ENCODE data around the gene TRMT5.

DNA sequence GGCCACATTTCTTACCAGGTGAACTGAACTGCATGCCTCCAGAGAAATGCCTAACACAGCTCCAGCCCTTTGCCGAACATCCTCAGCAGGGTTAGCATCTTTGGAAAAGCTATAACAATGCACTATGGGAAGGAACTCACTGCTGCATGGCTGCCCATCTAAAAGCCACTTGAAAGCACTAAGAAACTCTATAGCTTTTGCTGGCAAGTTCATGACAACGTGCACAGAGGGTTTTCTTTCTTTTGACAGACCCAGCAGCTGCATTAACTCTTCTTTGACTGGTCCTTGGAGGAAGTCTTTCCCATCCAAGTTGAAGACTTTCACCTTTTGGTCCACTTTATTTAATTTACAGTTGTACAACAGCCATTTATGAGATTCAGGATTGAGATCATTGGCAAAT lies 5.3 kb downstream of the TRMT5 start:
- TF ChIP-seq ZNF274 (IDR thresholded peaks at IDR 0.05; ENCODE audit: low read depth, low read length) = no peak
- TF ChIP-seq CTCF (IDR thresholded peaks at IDR 0.05 in 2 of 3, conservative IDR thresholded peaks at IDR 0.05 in 1 of 3; ENCODE audit: borderline replicate concordance in 1 of 3, insufficient read depth in 1 of 3, low read depth in 2 of 3, low read length in 2 of 3) = no peak
- no peak for TF ChIP-seq YY1 (IDR thresholded peaks at IDR 0.05; ENCODE audit: extremely low read depth, insufficient replicate concordance, low read depth, low read length)
- TF ChIP-seq SRF (IDR thresholded peaks at IDR 0.05; ENCODE audit: low read depth) = no peak
- TF ChIP-seq POLR2A (IDR thresholded peaks at IDR 0.05; ENCODE audit: borderline replicate concordance, extremely low read depth, insufficient read depth, insufficient read length) = no peak
